GM12872 (cell line): ENCODE measurements around the gene MAN2A1.

ENCODE experiments used
- TF ChIP-seq, protein P1 (sequence below): IDR thresholded peaks from 3 replicates; pipeline ENCODE4 v1.5.1; 2011; ENCODE audit warnings: low read depth, mild to moderate bottlenecking, low read length, moderate library complexity; ENCODE audit not compliant: insufficient read depth

The MAN2A1 gene

DNA sequence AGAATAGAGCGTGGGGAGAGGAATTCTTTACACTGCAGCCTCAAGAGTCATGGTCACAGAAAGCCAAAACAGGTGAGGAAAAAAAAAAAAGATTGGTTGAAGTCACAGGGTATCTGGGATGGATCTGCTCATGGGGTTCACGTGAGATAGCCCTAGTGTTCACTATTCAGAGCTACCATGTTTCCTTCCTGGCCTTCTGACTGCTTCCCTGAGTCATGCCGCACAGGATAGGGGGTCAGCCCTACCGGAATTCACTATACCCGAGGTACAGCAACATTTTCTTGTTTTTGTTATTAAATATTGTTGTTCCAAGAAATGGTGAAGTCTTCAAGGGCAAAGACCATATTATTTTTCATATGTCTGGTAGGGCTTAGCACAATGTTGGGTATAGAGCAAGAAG, 21.5 kb upstream of the MAN2A1 start:
- TF ChIP-seq, protein P1, sequence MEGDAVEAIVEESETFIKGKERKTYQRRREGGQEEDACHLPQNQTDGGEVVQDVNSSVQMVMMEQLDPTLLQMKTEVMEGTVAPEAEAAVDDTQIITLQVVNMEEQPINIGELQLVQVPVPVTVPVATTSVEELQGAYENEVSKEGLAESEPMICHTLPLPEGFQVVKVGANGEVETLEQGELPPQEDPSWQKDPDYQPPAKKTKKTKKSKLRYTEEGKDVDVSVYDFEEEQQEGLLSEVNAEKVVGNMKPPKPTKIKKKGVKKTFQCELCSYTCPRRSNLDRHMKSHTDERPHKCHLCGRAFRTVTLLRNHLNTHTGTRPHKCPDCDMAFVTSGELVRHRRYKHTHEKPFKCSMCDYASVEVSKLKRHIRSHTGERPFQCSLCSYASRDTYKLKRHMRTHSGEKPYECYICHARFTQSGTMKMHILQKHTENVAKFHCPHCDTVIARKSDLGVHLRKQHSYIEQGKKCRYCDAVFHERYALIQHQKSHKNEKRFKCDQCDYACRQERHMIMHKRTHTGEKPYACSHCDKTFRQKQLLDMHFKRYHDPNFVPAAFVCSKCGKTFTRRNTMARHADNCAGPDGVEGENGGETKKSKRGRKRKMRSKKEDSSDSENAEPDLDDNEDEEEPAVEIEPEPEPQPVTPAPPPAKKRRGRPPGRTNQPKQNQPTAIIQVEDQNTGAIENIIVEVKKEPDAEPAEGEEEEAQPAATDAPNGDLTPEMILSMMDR = no peak

DNA sequence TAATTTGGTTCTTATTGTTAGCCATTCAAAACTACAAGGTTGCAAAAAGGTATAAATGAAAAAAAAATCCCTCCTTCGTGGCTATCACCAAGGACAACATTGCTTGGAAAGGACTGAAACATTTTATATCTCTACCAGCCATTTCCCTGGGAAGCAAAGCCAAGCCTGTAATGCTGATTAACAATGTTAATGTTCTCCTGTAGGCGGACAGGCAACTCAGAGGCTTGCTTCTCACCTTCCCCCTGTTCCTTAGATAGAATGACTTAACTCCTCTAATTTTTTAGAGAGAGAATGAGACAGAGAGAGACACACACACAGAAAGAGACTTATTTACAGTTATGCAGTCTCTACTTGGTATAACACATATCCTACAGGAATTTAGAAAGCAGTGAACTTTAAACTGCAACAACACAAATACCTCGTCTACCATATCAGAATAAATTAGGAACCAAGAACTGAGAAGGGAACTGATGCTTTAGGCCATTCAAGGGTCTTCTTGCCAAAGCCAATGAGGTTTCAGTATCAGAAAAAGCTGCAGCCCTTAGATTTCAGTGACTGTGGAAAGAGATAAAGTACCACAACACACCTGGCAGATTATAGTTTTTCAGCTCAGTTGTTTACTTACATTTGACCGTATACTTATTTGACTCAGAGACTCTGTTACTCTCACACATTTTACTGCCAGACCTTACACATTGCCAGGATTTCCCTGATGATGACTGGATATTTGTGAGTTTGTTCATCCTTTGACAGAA, 20.9 kb upstream of the MAN2A1 start:
- TF ChIP-seq, protein P1 = no peak

DNA sequence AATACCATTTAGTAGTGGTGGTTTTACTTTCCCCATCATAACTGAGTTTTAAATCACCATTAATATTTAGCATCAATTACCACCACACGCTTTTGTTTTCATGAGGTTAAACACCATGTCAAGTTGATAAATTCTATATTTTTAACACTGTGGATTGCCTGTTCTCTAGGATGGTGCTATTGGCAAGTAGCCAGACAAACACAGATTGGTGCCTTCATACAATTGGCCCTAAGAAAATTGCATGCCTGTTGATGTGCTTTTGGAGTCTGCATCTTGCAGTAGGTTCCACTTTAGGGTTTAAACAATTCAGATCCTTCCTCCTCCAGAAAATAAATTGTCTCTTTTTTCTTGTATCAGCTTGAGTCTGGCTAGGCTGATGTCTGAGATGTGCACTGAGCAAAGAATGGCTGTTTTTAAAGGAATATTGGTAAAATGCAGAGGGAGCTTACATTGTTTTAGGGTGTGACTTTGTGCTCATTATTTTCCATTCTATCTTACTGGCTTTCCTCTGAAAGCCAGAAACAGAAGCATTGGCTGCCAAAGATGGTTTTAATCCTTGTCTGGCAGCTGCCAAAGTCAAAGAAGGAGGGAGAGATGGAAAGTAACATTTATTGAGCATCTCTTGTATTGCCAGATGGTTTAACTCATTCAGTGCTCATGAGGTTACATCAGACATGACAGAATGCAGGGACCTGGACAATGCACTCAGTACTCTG, 19.6 kb upstream of the MAN2A1 start:
- TF ChIP-seq, protein P1 = no peak

DNA sequence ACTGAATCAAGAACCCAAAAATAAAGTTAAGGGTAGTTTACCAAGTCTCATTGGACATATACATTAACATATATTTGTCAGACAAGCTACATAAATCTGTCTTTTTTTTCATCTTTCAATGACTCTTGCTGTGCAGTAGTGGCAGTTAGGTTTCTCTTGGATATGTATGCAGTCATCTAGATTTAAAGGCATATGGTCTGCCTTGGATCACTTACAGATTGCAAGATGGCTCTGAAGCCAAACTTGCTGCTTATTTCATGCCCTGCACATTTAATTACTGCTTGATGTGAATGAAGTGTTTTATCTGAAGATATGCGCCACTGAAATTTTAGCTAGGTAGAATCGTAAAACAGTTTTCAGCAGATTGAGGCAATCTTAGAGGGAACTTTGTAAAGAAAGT, 18.6 kb upstream of the MAN2A1 start:
- TF ChIP-seq, protein P1 = no peak

DNA sequence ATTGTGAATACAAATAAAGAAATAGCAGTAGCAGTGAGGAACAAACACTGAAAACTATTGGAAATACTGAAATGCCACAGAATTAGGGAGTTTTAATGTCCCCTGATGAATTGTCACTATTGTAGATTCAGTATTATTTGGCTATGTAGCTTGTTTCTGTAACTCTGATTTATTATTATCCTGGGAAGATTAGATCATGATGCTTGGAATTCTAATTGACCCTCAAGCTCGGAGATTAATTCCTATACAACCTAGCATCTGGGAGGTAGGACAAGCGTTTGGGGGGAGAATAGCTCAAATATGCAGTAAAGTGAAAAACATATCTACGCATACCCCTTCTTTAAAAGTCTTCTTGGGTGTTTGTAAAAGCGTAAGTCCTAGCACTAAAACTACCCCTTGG, 15.1 kb upstream of the MAN2A1 start:
- TF ChIP-seq, protein P1 = no peak

DNA sequence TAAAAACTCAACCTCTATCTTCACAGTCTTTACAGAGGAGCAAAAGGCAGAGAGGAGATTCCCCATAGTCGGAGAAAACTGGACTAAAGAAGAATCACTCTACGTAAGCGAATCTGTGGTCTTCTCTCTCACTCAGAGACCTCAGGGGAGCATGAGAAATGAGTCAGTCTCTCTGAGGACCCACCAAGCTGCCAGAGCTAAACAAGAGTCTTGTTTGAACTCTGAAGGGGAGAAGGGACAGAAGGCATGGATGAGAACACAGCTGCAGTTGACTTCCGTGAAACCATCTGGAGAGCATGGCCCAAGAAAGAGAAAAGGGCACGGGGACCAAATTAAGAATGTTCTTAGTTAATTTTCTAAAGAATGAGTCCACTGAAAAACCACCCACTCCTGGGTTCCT, 12.8 kb upstream of the MAN2A1 start:
- TF ChIP-seq, protein P1 = no peak

DNA sequence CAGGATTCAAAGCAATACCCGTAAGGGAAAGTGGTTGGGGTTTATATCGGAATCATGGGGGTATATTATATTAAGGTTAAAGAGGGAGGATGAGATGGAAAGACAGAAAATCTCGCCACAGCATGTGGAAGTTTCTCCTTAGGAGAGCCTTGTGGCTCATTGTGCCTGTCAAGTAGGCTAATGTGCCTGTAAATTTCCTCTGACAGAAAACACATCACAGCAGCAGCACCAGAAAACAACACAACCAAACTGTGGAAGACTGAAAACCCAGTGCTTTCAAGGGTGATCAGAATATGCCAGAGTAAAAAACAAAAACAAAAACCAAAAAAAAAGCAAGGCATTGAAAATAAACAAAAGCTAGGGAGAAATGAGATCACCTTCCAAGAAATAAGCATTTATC, 11.3 kb upstream of the MAN2A1 start:
- TF ChIP-seq, protein P1 = no peak
